Panc1 (cell line): ENCODE results near the gene PMP22. TPM values are rescaled to one million over a fixed set of nuclear protein-coding genes. Genes with fewer than 3 reads are reported as not detected.

Source experiments
- ATAC-seq: fragments of 200-7000 bp; cut with Tn5 transposase; 2 replicates; pipeline ENCODE4 v1.9.1; 2020; ENCODE audit warnings: mild to moderate bottlenecking, moderate library complexity
- BruUV-seq: library from RNA; stranded (reverse); fragments of 400-500 nt; replicated peaks from 2 replicates; lab custom pipeline; 2021; lab: Mats Ljungman, UMichigan
- CTCF ChIA-PET: fragments of 300-600 bp; sonication (Branson Sonifier 250); formaldehyde crosslinking; loops from one replicate; lab custom pipeline; 2022; ENCODE audit warnings: antibody characterized with exemption; lab: Charles Lee
- POLR2A ChIA-PET: fragments of 300-600 bp; sonication (Branson Sonifier 250); formaldehyde crosslinking; loops from one replicate; lab custom pipeline; 2022; ENCODE audit warnings: antibody characterized with exemption; lab: Charles Lee
- DNase-seq: peaks from one replicate; pipeline ENCODE4 v3.0.0-alpha.2; 2010; ENCODE audit warnings: low read depth, low spot score
- H3K27ac ChIP-seq: 2 replicates; pipeline ENCODE4 v1.5.1; 2011; ENCODE audit warnings: mild to moderate bottlenecking, low read length, inconsistent platforms
- H3K27me3 ChIP-seq: fragments of 200-500 bp; sonication (Bioruptor generic); 2 replicates; pipeline ENCODE4 v1.6.0; 2014; ENCODE audit warnings: low read length, inconsistent platforms; ENCODE audit not compliant: control insufficient read depth, insufficient read depth
- H3K36me3 ChIP-seq: fragments of 200-500 bp; sonication (Bioruptor generic); 2 replicates; pipeline ENCODE4 v1.5.1; 2014; ENCODE audit warnings: inconsistent platforms, mild to moderate bottlenecking, low read length, moderate library complexity; ENCODE audit not compliant: control insufficient read depth, insufficient read depth
- H3K4me1 ChIP-seq: 2 replicates; pipeline ENCODE4 v1.5.1; 2011; ENCODE audit warnings: inconsistent platforms, mild to moderate bottlenecking, low read length, moderate library complexity; ENCODE audit not compliant: control insufficient read depth, insufficient read depth
- H3K4me3 ChIP-seq, 2 experiments: 2 replicates each; pipeline ENCODE4 v1.5.1; 2011 to 2012; ENCODE audit warnings: low read depth in 2 of 2, low read length in 2 of 2, mild to moderate bottlenecking in 2 of 2, inconsistent platforms in 1 of 2, moderate library complexity in 1 of 2
- H3K9me3 ChIP-seq: fragments of 200-500 bp; sonication (Bioruptor generic); 2 replicates; pipeline ENCODE4 v1.5.1; 2014; ENCODE audit warnings: low read depth, mild to moderate bottlenecking, inconsistent platforms, low read length, moderate library complexity; ENCODE audit not compliant: control insufficient read depth, insufficient read depth
- CTCF ChIP-seq: fragments of 450-650 bp; IDR thresholded peaks from 2 replicates; pipeline ENCODE4 v1.5.1; 2017; ENCODE audit warnings: mild to moderate bottlenecking
- POLR2AphosphoS5 ChIP-seq: IDR thresholded peaks from 2 replicates; pipeline ENCODE4 v1.6.1; 2012; ENCODE audit warnings: mild to moderate bottlenecking, low read depth, low read length, moderate library complexity
- REST ChIP-seq, 2 experiments: IDR thresholded peaks; 2 replicates each; pipeline ENCODE4 v1.6.1; 2011 to 2012; ENCODE audit warnings: low read depth in 2 of 2, control low read depth in 1 of 2, low read length in 1 of 2, mild to moderate bottlenecking in 1 of 2, moderate library complexity in 1 of 2; ENCODE audit not compliant: insufficient read depth in 1 of 2
- SIN3A ChIP-seq: IDR thresholded peaks from 2 replicates; pipeline ENCODE4 v1.6.1; 2012; ENCODE audit warnings: low read depth, mild to moderate bottlenecking, low read length, moderate library complexity, borderline replicate concordance; ENCODE audit not compliant: insufficient read depth
- TCF7L2 ChIP-seq: IDR thresholded peaks from 2 replicates; pipeline ENCODE4 v1.6.1; 2011; ENCODE audit warnings: mild to moderate bottlenecking, low read depth, low read length, inconsistent platforms
- in situ Hi-C: cut with HindIII; loops from 2 replicates; pipeline ENCODE4 v1.10.0; 2016; ENCODE audit warnings: low sequenced_read_pairs, low pct_unique_long_range_greater_than_20kb
- intact Hi-C: fragments of 100-400 bp; cut with micrococcal nuclease; formaldehyde crosslinking; loops from one replicate; pipeline ENCODE4 v1.10.0; 2022; ENCODE audit not compliant: unreplicated experiment
- total RNA-seq: library from RNA; stranded (reverse); gene quantifications from one replicate; pipeline ENCODE4 v1.2.1, GENCODE V29; 2021; ENCODE audit not compliant: unreplicated experiment

Gene PMP22
- total RNA-seq, 1 experiment from 2014 or later, result 6.0 TPM

GRCh38 chr17:15271741-15272140 is 6.6 kb upstream of the PMP22 start:
- Histone ChIP-seq H3K4me1 (no peaks in the 10 kb centered on the region), H3K9me3 (no peaks in the 10 kb centered on the region), H3K4me3 (no peak overlapping the region), H3K27ac (no peak overlapping the region), H3K36me3 (no peaks in the 10 kb centered on the region), H3K27me3 (no peaks in the 10 kb centered on the region; the same call in none of the 2 replicates)
- no TSS peak for BruUV-seq
- in situ Hi-C loops (no loop called here), intact Hi-C loops (no loop called here)
- TF ChIP-seq SIN3A (no peak), POLR2AphosphoS5 (no peak), CTCF (no peak), TCF7L2 (no peak), REST (IDR thresholded peaks at IDR 0.05; ENCODE audit: insufficient read depth in 1 of 2, low read depth in 2 of 2, low read length in 1 of 2) (no peak)
- DNase-seq (no peak), ATAC-seq (no peak)
- ChIA-PET POLR2A (no interaction called here), CTCF (no interaction called here)

- no peak for TF ChIP-seq REST (IDR thresholded peaks at IDR 0.05; ENCODE audit: insufficient read depth in 1 of 2, low read depth in 2 of 2, low read length in 1 of 2)
- TF ChIP-seq POLR2AphosphoS5, result no peak
- TF ChIP-seq SIN3A, result no peak
- no peak for TF ChIP-seq CTCF
- BruUV-seq, result no TSS peak
- intact Hi-C loops, result no loop called here
Measured at GRCh38 chr17:15270628-15271381, 5.7 kb upstream of the PMP22 start.

More at GRCh38 chr17:15270628-15271381, 5.7 kb upstream of the PMP22 start:
- Histone ChIP-seq H3K27me3 (no peaks in the 10 kb centered on the region; the same call in none of the 2 replicates), H3K9me3 (no peaks in the 10 kb centered on the region), H3K27ac (no peak overlapping the region), H3K4me1 (no peaks in the 10 kb centered on the region), H3K36me3 (no peaks in the 10 kb centered on the region), H3K4me3 (no peak overlapping the region)
- in situ Hi-C loops, result no loop called here
- CTCF ChIA-PET, result interaction anchor here (0.6 kb wide), 1 partner anchor 13 kb away, joined by 3 read pairs; no protein-coding TSS in a partner anchor
- POLR2A ChIA-PET, result no interaction called here
- DNase-seq (no peak), ATAC-seq (no peak)
